ENCODE measurements around the gene MGRN1. TPM values are rescaled to one million over a fixed set of nuclear protein-coding genes. Genes with fewer than 3 reads are reported as not detected.
"Not testable (repeated sequence)": the region's sequence is repeated elsewhere in the genome, so short reads cannot be mapped to it uniquely, and the experiment has no call there.

The MGRN1 gene
- total RNA-seq, 1 donor from 2014 or later: 41.5 TPM

GRCh38 chr16:4734730-4735535, 110.3 kb downstream of the MGRN1 start:
- DNase-seq: peak; percentile 66

- no peak for DNase-seq
Measured at GRCh38 chr16:4736546-4736945, 111.9 kb downstream of the MGRN1 start.

- no peak for DNase-seq
Measured at GRCh38 chr16:4737545-4737944, 112.9 kb downstream of the MGRN1 start.

- DNase-seq: not testable (repeated sequence)
Measured at GRCh38 chr16:4738370-4738769, 113.7 kb downstream of the MGRN1 start.

Small RNA genes within 50 kb of the gene (small RNA-seq; reads per million reads assigned to genes)
- gene MIR6769A (not detected), gene RN7SL850P (not detected)

Other genes with a start within 250 kb of the MGRN1 start
- gene CORO7, start 208.2 kb upstream of the MGRN1 start, total RNA-seq: 38.8 TPM
- 32.1 TPM for gene DNAJA3, start 199.0 kb upstream of the MGRN1 start, total RNA-seq
- 51.2 TPM for gene NMRAL1, start 150.2 kb upstream of the MGRN1 start, total RNA-seq
- gene HMOX2, start 148.4 kb upstream of the MGRN1 start, total RNA-seq: 27.0 TPM
- gene CDIP1, start 86.1 kb upstream of the MGRN1 start, total RNA-seq: 11.1 TPM
- gene C16orf96, start 68.5 kb upstream of the MGRN1 start, total RNA-seq: not detected
- 1.7 TPM for gene UBALD1, start 9.9 kb upstream of the MGRN1 start, total RNA-seq
- 33.4 TPM for gene NUDT16L1, start 68.7 kb downstream of the MGRN1 start, total RNA-seq
- gene ANKS3, start 109.4 kb downstream of the MGRN1 start, total RNA-seq: 19.8 TPM
- gene DNAAF8, start 109.7 kb downstream of the MGRN1 start, total RNA-seq: 0.62 TPM
- gene ZNF500, start 142.3 kb downstream of the MGRN1 start, total RNA-seq: 10.5 TPM
- gene SEPTIN12, start 163.5 kb downstream of the MGRN1 start, total RNA-seq: not detected
- gene SMIM22, start 170.5 kb downstream of the MGRN1 start, total RNA-seq: not detected
- gene ROGDI, start 177.8 kb downstream of the MGRN1 start, total RNA-seq: 38.7 TPM
- gene GLYR1, start 222.5 kb downstream of the MGRN1 start, total RNA-seq: 70.2 TPM
- gene UBN1, start 222.7 kb downstream of the MGRN1 start, total RNA-seq: 13.9 TPM